ENCODE results near the gene MAZ.

The MAZ gene

GRCh38 chr16:29835926-29836325 is 29.6 kb downstream of the MAZ start:
- TF ChIP-seq CTCF (IDR thresholded peaks at IDR 0.05), result no peak

GRCh38 chr16:29836623-29837022 is 30.3 kb downstream of the MAZ start:
- TF ChIP-seq CTCF (IDR thresholded peaks at IDR 0.05), result no peak

DNA sequence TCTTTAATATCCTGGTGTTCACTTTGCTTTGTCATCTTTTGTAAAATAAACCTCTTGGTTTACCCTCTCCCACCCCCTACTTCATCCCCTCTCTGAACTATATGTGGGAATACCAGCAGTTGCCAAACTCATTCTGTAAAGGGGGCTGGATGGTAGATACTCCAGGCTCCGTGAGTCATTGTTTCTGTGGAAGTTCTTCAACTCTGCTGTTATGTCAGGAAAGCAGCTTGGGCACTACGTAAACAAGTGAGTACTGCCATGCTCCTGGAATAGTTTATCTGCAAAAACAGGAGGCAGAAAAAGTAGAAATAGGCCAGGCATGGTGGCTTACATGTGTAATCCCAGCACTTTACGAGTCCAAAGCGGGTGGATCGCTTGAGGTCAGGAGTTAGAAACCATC is 31.5 kb downstream of the MAZ start:
- TF ChIP-seq CTCF (IDR thresholded peaks at IDR 0.05), result no peak

DNA sequence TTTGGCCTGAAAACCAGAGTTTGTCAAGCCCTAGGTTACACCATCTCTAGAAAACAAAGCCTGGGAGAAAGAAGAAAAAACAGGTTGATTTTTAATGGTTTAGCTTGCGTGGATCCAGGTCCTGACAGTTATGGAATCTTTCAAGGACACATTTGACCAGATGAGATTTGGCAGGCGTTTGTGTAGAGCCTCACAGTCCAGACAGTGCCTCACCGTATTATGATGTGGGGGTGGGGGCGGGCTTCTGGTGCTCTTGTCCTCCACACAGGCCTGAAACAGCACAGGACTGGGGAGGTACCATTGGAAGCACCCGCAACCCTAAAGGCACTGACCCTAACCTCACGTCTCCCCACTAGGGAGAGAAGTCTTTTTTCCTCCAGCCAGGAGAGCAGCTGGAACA is 33.5 kb downstream of the MAZ start:
- no peak for TF ChIP-seq CTCF (IDR thresholded peaks at IDR 0.05)

DNA sequence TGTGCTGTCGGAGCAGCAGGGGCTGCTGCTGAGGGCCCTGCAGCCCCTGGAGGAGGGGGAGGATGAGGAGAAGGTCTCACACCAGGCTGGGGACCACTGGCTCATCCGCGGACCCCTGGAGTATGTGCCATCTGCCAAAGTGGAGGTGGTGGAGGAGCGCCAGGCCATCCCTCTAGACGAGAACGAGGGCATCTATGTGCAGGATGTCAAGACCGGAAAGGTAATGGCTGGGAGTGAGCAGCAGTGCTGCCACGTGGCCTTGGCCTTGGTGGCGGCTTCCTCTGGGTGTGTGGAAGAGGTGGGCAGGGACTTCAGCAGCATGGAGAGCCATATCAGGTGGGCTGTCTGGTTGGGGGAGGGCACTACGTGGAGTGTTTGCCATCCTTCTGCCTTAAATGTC is 33.9 kb downstream of the MAZ start:
- TF ChIP-seq CTCF (IDR thresholded peaks at IDR 0.05), result no peak

DNA sequence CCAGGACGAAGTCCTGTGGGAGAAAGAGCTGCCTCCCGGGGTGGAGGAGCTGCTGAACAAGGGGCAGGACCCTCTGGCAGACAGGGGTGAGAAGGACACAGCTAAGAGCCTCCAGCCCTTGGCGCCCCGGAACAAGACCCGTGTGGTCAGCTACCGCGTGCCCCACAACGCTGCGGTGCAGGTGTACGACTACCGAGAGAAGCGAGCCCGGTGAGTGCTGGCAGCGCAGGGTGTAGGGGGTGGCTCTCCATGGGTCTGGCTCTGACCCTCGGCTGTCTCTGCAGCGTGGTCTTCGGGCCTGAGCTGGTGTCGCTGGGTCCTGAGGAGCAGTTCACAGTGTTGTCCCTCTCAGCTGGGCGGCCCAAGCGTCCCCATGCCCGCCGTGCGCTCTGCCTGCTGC is 35.3 kb downstream of the MAZ start:
- TF ChIP-seq CTCF (IDR thresholded peaks at IDR 0.05), result no peak

DNA sequence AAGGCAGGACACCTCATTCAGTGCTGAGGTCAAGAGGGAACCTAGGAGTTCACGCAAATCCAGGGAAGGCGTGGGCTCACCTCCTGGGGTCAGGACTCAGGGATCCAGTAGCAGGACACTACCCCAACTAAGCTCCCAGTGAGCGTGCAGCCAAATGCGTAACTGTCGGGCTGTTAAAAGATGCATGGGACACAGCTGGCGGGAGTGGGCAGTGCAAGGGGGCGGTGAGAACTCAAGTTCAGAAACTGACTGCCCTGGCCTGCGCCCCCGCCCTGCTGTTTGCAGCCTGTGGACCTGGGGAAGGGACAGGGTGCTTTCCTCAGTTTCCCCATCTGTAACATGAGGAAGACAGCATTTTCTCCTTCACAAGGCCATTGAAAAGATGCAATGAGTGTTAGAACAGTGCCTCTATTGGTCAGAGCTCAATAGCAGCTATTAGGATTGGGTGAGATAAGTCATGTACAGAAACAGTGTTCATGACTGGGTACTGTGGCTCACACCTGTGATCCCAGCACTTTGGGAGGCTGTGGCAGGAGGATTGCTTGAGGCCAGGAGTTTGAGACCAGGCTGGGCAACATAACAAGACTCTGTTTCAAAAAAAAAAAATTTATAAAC is 36.5 kb downstream of the MAZ start:
- TF ChIP-seq CTCF (IDR thresholded peaks at IDR 0.05), result no peak

- no peak for TF ChIP-seq CTCF (IDR thresholded peaks at IDR 0.05)
Measured at GRCh38 chr16:29843931-29844330, 37.6 kb downstream of the MAZ start.

Data from LNCAP (cell line).